Brain pericyte (primary cell): ENCODE results near the gene TTLL1.
A peak's percentile ranks its signal among the peaks of the same experiment; 100 is the strongest.

Experiments
- DNase-seq: peaks from one replicate; pipeline ENCODE4 v3.0.0-alpha.2; 2012; ENCODE audit warnings: low read depth, low spot score

The TTLL1 gene

DNA sequence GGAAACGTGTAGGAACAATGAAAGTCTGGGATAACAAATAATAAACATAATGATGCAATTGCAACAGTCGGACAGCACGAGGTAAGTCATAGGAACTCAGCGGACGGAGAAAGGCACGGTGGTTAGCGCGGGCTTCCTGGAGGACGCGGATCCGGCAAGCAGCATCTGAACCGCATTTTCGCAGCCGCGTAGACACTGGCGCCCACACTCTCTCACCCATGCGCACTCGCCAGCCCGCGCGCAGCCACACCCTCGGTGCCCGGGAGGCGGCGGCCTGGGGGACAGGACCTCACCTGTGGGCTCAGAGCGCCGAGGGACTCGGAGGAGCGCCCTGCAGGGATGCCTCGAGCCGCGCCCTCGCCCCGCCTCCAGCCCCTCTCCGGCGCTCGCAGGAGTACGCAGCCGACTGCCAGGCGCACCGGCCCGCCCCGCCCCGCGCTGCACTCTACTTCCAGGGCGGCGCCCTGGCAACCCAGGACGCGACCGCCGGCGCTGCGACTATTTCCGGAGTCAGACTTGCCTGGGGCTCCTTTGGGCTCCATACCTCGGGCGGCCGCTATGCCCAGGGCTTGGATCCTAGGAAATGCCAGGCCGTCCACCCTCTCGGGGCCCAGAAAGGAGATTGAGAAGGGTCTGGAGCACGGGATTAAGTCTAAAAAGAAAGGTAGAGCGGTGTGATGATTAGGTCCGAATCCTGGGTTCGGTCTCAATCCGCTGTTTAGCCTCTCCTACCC, at the start of gene TTLL1:
Gene TTLL1, minus strand, starts transcription at position 408 of the 734 bp plus-strand sequence. CDS start 13,805 bp downstream, outside the sequence.
- DNase-seq, result peak; percentile 42

DNA sequence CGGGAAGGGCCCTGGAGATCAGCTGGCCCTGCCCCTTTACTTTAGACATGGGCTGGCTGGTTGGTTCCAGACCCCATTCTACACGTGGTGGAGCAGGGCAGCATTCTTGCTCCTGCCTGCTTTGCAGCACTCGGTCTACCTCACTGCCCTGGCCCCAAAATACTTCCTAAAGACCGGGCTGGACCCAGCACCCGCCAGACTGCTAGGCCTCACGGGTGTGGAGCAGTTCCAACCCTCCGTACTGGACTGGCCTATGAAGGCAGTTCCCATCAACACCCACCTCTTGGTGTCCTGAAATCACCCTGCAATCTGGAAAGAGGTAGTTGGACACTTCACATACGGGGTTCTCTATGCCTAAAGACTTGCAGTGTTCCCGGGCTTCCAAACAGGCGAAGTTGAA, 47.6 kb upstream of the TTLL1 start:
- no peak for DNase-seq

DNA sequence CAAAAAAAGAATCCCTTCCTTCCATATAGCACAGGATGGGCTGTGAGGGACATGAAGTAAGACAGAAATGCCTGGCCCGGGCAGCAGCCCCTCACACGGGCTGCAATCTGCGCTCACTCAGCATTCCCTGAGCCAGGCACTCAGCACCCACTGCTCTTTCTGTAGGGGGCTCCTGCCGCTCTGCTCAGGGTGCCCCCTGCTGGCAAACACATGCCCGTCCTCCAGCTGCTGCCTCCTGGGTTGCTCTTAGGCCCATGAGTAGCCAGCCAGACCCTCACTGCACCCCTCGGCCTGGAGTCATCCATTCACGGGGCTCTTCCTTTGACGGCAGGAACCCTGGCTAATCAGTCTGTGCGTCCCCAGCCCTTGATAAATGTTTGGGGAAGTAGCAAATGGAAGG, 47.1 kb upstream of the TTLL1 start:
- no peak for DNase-seq

DNA sequence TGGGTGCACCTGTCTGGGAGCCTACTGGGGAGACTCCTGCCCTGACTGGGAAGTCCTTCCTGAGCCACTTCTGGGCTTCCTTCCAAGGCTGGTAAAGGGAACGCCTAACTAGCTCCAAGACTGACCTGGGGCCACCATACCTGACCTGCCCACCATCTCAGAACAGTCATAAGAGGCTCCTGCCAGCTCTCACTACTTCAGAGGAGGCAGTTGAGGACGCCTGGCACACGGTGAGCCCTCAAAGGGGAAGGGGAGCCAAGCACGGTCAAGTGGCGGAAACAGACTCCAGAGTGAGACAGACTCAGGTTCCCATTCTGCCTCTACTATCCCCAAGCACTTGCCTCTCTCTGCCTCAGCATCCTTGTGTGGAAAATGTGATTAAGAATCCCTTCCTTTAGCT, 46.4 kb upstream of the TTLL1 start:
- no peak for DNase-seq

DNA sequence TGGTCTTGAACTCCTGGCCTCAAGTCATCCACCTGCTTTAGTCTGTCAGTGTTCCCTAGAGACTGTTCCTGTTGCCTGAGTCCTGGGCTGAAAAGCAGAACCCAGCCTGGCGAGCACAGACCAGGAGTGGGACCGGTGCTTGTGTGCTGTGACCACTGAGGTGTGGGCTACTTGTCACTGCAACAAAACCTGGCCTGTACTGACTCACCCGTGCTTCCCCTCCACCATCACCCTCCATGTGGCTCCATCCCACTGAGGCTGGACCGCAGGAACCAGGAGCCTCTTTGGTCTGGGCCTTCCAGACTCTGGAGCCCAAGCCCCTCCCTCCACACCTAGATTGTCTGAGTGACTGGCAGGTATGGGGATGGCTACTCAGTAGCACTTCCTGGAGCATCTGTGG, 45.4 kb upstream of the TTLL1 start:
- DNase-seq, result no peak

DNA sequence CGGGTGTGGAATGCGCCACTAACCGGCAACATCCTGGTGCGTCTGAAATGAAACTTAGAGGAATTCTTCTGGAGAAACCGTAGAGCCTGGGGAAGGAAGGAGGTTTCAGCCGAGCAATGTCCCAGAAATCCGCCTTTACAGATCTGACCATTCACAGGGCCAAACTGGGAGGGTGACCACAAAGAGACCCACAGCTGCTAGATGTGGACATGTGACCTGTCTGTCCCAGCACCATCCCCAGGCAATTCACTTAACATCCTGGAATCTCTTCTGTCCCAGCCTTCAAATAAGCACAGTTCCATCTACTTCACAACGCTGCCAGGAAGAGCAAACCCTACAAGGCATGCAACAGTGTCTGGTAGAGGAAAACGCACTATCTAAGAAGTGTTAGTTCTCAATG, 44.2 kb upstream of the TTLL1 start:
- DNase-seq, result no peak

DNA sequence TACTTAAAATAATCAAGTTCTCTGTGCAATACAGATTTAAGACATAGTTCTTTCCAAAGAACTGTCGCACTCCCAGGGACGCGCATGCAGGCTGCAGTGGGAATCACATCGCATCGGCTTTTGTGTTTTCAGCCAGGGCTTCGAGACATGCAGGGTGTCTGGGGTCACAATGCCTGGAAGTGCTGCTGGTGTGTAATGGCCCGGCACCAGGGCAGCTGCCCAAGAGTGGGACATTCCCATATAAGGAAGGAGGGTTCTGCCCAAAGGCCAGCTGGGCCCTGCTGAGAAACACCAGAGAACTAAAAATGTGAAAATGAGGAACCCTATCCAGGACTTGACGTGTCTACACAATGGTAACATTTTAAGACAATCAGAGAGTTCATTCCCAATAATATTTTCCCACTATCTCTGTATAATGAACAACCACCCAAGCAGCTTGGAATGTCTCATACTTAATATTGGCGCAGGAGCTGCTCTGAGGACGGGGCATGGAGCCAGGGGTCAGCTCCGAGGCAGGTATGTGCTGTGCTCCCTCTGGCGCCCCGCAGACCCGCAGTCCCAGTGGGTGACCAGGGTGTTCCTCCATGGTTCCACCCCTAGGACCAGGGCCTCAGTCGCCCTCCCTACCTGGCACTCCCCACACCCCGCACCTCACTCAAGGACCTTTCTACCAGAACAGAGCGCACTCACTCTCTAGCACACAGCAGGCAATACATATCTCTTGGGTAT, 42.7 kb upstream of the TTLL1 start:
- no peak for DNase-seq

DNA sequence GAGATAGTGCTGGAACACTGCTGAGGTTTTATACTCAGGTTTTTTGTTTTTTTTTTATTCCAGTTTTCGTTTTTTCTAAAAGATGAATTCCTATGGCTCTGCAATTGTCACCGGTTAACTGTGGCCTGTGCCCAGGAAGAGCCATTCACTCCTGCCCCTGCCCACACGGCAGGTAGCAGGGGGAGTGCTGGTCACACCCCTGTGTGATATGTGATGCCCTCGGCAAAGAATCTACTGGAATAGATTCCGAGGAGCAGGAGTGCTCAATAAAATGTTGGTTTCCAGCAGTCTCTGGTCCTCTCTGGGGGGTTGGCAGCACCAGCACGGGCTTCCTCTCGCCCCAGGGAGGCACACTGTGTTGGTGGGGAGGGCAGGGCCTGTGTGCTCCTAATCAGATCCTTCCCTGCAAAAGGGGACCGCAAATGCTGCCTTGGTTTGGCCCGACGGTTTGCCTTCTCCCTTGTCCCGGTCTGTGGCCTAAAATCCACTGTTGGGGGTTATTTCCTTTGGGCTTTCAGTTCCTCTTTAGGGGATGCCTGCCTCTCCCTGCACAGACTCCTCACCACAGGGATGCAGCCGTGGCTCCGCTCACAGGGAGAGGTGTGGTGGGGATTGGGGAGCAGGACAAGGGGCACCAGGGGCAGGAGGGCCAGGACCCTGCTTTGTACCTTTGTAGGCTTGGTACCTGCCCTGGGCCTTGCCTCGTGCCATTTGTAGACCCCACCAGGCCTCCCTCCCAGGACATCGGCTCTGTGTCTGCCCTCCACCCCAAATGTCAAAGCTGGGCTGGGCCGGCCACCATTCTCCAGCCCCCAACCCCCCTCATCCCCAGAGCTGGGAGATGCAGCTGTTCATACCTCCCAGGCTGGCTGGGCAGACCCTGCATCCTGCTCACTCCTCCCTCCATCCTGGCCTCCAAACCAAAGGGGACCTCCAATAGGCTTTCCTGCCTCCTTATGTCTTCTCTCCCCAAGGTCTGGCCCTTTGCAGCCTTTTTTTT, 40.5 kb upstream of the TTLL1 start:
- DNase-seq, result no peak

DNA sequence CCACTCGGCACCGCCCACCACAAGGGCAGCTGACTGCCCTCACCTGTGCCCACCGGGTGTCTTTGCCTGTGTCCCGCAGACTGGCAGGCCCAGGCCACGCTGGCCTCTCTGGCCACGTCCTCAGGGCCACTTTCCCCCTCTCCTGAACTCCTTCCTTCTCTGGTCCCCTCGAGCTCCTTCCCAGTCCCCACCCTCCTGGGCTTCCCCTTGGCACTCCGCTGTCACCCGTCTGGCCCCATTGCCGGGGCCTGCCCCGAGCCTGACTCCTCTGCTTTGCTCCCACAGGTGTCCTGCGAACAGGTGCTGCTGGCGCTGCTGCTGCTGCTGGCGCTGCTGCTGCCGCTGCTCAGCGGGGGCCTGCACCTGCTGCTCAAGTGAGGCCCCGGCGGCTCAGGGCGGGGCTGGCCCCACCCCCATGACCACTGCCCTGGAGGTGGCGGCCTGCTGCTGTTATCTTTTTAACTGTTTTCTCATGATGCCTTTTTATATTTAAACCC, 39.8 kb upstream of the TTLL1 start:
- DNase-seq, result no peak

DNA sequence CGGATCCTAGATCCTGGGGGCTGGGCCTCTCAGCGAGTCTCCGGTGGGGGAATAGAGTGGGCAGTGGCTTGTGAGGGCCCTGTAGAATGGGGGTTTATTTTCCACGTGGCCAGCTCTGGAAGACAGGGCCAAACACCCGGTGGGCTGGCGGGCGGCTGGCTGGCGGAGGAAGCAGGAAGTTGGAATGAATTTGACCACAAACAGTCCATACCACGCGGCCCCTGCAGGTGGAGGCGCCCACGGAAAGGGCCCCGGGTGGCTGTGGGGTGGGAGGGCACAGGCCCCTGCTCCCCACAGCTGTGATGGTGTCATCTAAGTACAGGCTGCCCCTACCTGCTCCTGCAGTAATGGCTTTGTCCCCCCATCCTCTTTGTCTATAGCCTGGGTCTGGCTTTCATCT, 38.9 kb upstream of the TTLL1 start:
- no peak for DNase-seq

DNA sequence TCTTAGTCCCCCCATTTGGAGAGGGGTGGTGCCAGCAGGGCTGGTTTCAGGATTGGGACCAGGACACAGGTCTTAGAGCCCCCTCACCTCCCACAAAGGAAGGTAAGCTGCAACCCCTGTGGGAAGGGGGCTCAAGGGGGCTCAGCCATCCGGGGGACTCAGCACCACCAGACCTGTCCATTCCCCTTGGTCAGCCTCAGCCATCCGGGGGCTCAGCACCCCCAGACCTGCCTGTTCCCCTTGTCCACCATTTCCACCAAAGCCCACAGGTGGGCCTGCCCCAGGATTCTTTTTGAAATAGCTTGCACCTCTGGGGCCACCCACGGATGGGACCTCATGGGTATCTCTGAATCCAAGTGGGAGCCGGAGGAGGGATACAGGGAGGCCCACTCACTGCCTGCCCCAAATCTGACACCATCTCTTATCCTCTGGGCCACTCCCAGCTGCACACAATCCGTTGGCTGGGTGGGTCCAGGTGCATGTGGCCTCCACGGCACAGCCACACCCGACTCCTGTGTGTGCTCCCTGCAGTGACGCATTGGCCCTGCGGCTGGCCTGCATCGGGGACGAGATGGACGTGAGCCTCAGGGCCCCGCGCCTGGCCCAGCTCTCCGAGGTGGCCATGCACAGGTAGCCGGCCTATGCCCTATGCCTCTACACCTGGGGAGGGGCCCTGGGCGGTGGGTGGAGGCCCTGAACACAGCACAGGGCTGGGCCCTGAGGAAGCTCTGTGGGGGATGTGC, 38.1 kb upstream of the TTLL1 start:
- DNase-seq, result no peak

DNA sequence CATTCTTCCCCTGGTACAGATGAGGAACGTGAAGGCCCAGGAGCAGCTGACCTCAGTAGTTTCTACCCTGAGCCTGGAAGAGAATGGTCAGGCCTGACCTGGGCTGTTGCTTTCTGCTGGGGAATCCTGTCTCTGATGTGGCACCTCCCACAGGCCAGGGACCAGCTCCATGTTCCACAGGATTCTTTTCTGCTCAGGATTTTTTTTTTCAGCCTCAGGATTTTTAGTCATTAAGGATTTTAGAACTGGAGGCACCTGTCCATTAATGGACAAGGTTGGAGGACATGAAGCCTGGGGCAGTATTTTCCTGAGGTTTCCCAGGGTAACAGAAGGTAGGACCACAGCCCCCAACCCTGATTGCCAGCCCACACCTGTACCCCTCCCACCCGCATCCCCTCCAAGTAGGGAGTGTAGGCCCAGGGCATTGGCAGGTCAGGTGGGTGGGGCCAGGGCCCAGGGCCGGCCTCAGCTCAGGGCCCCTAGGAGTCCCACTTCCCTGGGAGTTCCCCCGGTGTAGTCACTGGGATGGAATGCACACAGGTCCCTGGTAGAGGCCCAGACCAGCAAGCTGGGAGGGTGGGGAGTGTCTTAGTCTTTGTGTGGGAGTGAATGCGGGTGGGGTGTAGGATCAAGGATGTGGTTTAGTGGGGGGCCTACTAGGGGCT, 37.4 kb upstream of the TTLL1 start:
- no peak for DNase-seq

DNA sequence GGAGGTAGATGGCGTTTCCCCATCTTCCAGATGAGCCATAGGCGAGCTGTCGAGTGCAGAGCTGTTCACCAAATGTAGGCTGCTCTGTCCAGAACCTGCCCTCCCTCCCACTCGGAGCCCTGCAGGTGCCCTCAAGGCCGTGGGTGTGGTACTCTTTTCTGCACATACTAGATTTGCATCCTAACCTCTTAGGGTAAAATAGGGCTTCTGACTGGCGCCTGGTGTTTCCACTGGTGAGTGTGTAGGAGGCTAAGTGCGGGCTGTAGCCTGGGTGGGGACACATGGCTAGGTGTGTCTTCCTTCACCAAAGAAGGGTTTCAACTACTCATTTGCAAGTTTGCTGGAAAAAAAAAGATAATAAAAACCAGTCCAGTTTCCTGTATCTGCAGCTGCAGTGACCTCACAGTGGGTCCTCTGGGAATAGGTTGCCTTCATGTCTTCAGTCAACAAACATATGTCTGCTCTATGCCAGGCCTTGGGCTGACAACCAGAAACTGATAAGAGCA, 29.8 kb upstream of the TTLL1 start:
- DNase-seq, result no peak

DNA sequence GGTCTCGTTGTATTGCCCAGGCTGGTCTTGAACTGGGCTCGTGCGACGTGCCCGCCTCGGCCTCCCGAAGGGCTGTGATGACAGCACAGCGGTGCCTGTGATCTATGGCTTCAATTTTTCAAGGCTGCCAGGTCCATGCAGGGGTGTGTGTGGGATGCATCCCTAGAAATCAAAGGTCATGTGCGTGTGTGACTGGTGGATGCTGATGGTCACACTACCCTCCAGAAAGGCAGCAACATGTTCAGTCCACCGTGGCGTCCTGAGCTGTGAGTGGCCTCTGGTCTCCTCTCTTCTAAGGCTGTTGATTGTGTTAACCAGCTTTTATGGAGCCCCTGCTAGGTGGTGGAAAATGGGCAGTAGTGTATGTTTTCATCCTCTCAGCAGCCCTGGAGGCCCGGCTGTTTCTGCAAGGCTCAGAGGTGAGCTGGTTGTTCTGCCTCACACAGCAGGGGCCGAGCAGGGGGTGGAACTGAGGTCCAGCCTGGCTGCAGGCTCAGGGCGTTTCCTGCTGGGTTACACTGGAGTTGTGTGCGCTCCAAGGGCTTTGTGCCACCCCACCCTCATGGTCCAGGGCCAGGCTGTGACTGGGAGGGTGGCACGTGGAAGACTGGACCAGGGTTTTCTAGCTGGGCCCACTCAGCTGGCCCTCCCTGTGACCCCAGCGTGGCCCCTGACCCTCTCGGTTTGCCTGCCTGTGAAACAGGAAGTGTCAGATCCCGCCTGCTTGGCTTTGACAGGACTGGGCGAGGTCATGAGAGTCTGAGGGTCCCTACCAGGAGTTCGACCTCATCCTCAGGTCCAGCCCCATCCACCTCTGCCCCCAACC, 29.0 kb upstream of the TTLL1 start:
- no peak for DNase-seq

DNA sequence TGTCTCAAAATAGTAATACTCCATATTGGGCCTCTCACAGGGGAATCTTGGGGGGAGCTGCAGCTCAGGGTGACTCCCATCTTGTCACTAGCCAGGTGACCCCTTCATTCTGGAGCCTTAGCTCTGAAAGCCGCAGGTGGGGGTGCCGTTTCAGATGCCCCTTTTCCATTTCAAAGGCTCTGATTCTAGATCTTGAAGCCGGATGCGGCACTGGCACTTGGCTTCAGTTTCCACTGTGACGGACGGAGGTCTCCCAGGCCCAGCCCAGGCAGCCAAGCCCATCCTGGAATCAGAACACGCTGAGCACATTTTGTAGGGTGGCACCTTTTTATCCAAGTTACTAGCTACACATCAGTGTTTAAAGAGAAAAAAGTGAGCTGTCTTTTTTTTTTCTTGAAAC, 27.7 kb upstream of the TTLL1 start:
- no peak for DNase-seq

DNA sequence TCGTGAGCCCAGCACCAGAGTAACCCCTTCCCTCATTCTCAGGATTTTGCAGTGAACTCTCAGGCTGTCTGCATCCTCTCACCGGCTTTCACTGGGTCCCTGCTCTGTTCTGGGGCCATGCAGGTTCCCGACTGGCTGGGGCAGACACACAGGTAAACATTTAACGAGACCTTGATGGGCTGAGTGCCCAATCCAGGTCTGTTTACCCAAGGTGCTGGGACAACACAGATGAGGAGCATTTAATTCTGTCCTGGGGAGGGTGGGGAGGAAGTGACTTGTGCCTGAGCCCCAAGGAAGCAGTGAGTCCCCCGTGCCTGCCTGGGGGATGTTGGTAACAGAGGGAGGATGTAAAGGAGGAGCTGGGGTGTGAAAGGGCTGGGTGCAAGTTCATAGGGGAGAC, 25.8 kb upstream of the TTLL1 start:
- no peak for DNase-seq

DNA sequence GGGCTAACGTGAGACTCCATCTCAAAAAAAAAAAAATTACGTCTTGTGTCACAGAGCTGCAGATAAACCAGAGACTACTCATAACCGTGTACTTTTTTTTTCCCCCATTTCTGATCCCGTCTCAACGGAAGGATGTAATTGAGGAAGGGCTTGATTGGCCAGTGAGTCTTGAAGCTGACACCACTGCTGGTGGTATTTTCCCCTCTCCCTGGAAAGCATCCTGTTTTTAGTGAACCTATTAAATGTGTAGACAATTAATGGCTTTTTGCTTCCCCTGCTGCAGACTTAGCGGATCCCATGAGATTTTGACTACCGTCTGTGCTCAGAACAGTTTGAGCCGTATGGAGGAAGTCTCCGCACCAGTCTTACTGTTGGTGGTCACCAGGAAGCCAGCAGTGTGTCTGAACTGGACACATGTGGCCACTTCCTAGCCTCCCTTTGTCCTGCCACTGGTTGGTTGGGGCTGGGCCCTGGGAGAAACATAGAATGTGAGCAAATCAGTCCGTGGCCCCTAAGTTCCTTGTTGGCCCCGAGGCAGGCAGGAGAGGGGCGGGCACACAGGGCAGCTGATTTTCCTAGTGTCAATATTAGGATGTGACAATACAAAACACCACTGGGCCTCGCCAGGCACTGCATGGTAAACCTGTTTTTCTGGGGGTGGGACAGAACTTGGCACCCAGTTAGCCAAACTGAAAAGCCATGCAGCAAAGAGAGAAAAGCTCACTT, 24.5 kb upstream of the TTLL1 start:
- no peak for DNase-seq

DNA sequence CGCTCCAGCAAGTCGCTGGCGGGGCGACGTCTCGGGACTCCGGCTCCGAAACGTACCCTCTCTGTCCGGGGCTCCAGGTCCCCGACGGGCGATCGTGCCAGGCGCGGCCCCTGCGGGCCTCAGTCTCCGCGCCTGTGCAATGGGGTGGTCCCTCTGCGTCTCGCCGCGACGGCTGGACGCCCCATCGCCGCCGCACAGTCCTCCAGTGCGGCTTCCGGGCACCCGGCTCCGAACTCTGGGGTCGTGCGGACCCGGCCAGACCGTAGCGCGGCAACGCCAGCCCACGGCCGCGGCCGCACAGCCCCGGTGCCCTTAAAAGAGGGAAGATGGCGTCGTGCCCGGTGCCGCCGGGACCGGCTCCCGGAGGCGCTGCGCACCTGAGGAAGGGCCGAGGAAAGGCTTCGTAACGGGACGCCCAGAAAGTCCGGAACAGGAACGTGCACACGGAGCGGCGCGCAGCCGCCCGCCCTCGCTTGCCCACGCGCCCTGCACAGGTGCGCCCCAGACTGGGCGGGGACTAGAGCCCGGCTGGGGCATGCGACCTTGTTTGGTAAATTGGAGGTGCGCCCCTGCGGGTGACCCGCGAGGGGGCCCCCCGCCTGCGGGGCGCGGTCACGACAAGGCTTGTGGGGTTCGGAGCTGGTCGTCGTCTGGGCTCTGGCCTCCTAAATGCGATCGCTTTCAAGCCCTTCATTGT, 21.9 kb upstream of the TTLL1 start:
- DNase-seq, result no peak
